Natural killer cell (primary cell): Measurements from ENCODE around the gene DERL3. TPM values are rescaled to one million over a fixed set of nuclear protein-coding genes. Genes with fewer than 3 reads are reported as not detected.

Experiments
- ATAC-seq, 3 donors: fragments of 150-1000 bp in 2 of 3; fragments of 200-7000 bp in 1 of 3; cut with Tn5 transposase; 1 replicate in 1 of 3; 2 replicates in 2 of 3; pipeline ENCODE4 v1.10.0; 2021; ENCODE audit warnings: mild to moderate bottlenecking in 2 of 3, moderate library complexity in 2 of 3
- DNase-seq, 2 donors: peaks; one replicate each; pipeline versions ENCODE4 v3.0.0 to v3.0.0-alpha.2; 2013 to 2021; ENCODE audit warnings: mixed read lengths in 1 of 2
- H3K27ac ChIP-seq: one replicate; pipeline ENCODE4 v1.5.1; 2013; ENCODE audit warnings: mild to moderate bottlenecking, low read length
- H3K27me3 ChIP-seq: one replicate; pipeline ENCODE4 v1.6.1; 2013; ENCODE audit warnings: low read length; ENCODE audit not compliant: control insufficient read depth, insufficient read depth
- H3K36me3 ChIP-seq: one replicate; pipeline ENCODE4 v1.6.1; 2013; ENCODE audit warnings: low read length; ENCODE audit not compliant: control insufficient read depth, insufficient read depth
- H3K4me1 ChIP-seq: one replicate; pipeline ENCODE4 v1.6.1; 2013; ENCODE audit warnings: low read length; ENCODE audit not compliant: control insufficient read depth, insufficient read depth
- H3K4me3 ChIP-seq: one replicate; pipeline ENCODE4 v1.5.1; 2013; ENCODE audit warnings: low read length
- H3K9me3 ChIP-seq: one replicate; pipeline ENCODE4 v1.6.1; 2013; ENCODE audit warnings: low read length; ENCODE audit not compliant: control insufficient read depth, insufficient read depth
- H3K27ac Mint-ChIP-seq, 2 donors: one replicate each; pipeline ENCODE4 v1.8.0; 2022; ENCODE audit warnings: mild to moderate bottlenecking in 2 of 2, mixed read lengths in 2 of 2, moderate library complexity in 1 of 2
- H3K27me3 Mint-ChIP-seq, 2 donors: one replicate each; pipeline ENCODE4 v1.8.0; 2022; ENCODE audit warnings: low read depth in 2 of 2, mixed read lengths in 2 of 2
- H3K36me3 Mint-ChIP-seq: one replicate; pipeline ENCODE4 v1.8.0; 2022; ENCODE audit warnings: mixed read lengths
- H3K4me1 Mint-ChIP-seq, 2 donors: one replicate each; pipeline ENCODE4 v1.8.0; 2022; ENCODE audit warnings: mixed read lengths in 2 of 2
- H3K4me3 Mint-ChIP-seq: one replicate; pipeline ENCODE4 v1.8.0; 2022; ENCODE audit warnings: mild to moderate bottlenecking, moderate library complexity, mixed read lengths
- H3K9me3 Mint-ChIP-seq, 2 donors: one replicate each; pipeline ENCODE4 v1.8.0; 2022; ENCODE audit warnings: mixed read lengths in 2 of 2
- WGBS: methylation state at CpG from one replicate; pipeline ENCODE4 v1.1.7; 2013; ENCODE audit warnings: missing lambda C conversion rate; ENCODE audit not compliant: insufficient coverage; 5-methylcytosine and 5-hydroxymethylcytosine counted together
- intact Hi-C: fragments of 100-400 bp; cut with micrococcal nuclease; formaldehyde crosslinking; loops from one replicate; pipeline ENCODE4 v1.14.2; 2022
- total RNA-seq, 4 donors: library from RNA; stranded (reverse); fragments of 120-200 nt in 1 of 4; gene quantifications; one replicate each; pipeline versions ENCODE4 v1.2.3 to v1.2.4, GENCODE V29; 2013 to 2022
- TF ChIP-seq, protein P1 (sequence below): fragments of 200-600 bp; IDR thresholded peaks from one replicate; pipeline ENCODE4 v1.8.0; 2022; ENCODE audit warnings: antibody characterized with exemption

DERL3 gene
- total RNA-seq, 3 donors from 2014 or later (not counting 1 experiment from before 2014, with no cell fraction given): 0.88 to 24.5 (median 1.3) TPM

GRCh38 chr22:23847991-23848864 is 9.4 kb upstream of the DERL3 start:
- Mint-ChIP-seq H3K9me3 (no peaks in the 10 kb centered on the region), H3K36me3 (no peaks in the 10 kb centered on the region), H3K27me3 (no peaks in the 10 kb centered on the region), H3K4me3 (no peak overlapping the region), H3K4me1 (peaks cover 0 to 8% of the 10 kb centered on the region in 2 donors), H3K27ac (no peak overlapping the region)
- TF ChIP-seq, protein P1, sequence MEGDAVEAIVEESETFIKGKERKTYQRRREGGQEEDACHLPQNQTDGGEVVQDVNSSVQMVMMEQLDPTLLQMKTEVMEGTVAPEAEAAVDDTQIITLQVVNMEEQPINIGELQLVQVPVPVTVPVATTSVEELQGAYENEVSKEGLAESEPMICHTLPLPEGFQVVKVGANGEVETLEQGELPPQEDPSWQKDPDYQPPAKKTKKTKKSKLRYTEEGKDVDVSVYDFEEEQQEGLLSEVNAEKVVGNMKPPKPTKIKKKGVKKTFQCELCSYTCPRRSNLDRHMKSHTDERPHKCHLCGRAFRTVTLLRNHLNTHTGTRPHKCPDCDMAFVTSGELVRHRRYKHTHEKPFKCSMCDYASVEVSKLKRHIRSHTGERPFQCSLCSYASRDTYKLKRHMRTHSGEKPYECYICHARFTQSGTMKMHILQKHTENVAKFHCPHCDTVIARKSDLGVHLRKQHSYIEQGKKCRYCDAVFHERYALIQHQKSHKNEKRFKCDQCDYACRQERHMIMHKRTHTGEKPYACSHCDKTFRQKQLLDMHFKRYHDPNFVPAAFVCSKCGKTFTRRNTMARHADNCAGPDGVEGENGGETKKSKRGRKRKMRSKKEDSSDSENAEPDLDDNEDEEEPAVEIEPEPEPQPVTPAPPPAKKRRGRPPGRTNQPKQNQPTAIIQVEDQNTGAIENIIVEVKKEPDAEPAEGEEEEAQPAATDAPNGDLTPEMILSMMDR: no peak
- H3K4me3 ChIP-seq: no peak overlapping the region
- no peak for ATAC-seq
- no peaks in the 10 kb centered on the region for H3K9me3 ChIP-seq
- no peak overlapping the region for H3K27ac ChIP-seq
- whole genome bisulfite sequencing: 72% methylated on average over 24 of the region's 24 CpGs
- no peaks in the 10 kb centered on the region for H3K36me3 ChIP-seq
- no peaks in the 10 kb centered on the region for H3K27me3 ChIP-seq
- intact Hi-C loops: loop anchor here (5.0 kb wide), 3 partner anchors 81 to 306 kb away; partner anchors contain the start of gene CHCHD10
- peaks cover 47% of the 10 kb centered on the region for H3K4me1 ChIP-seq
- DNase-seq: no peak

DNA sequence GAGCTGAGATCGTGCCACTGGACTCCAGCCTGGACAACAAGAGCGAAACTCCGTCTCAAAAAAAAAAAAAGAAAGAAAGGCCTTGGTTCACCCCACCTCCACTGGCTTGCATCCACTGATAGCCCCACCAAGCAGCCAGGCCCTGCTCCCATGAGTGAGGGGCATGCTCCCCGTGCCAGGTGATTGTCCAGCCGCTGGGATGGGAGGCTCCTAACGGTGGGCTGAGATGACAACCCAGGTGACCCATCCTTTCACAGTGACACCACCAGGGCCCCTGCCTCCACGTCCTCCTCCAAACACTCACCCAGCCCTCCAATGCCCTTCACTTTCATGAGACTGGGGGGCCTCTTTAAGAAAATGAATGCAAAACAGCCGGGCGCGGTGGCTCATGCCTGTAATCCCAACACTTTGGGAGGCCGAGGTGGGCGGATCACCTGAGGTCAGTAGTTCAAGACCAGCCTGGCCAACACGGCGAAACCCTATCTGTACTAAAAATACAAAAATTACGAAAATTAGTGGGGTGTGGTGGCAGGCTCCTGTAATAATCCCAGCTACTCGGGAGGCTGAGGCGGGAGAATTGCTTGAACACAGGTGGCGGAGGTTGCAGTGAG is 8.6 kb upstream of the DERL3 start:
- TF ChIP-seq, protein P1: no peak
- peaks cover 0 to 8% of the 10 kb centered on the region in 2 donors for H3K4me1 Mint-ChIP-seq
- no peaks in the 10 kb centered on the region for H3K9me3 ChIP-seq
- no peaks in the 10 kb centered on the region for H3K36me3 Mint-ChIP-seq
- intact Hi-C loops: loop anchor here (5.0 kb wide), 3 partner anchors 80 to 305 kb away; partner anchors contain the start of gene CHCHD10
- no peak overlapping the region for H3K4me3 ChIP-seq
- no peaks in the 10 kb centered on the region for H3K27me3 ChIP-seq
- DNase-seq (no peak), ATAC-seq (no peak)
- no peak overlapping the region for H3K27ac Mint-ChIP-seq
- no peaks in the 10 kb centered on the region for H3K27me3 Mint-ChIP-seq
- H3K27ac ChIP-seq: no peak overlapping the region
- no peaks in the 10 kb centered on the region for H3K36me3 ChIP-seq
- H3K9me3 Mint-ChIP-seq: no peaks in the 10 kb centered on the region
- peaks cover 50% of the 10 kb centered on the region for H3K4me1 ChIP-seq
- H3K4me3 Mint-ChIP-seq: no peak overlapping the region
- WGBS: 89% methylated on average over 18 of the region's 18 CpGs

- intact Hi-C loops: loop anchor here (5.0 kb wide), 3 partner anchors 79 to 304 kb away; partner anchors contain the start of gene CHCHD10
- H3K4me3 ChIP-seq: no peak overlapping the region
- no peaks in the 10 kb centered on the region for H3K36me3 Mint-ChIP-seq
- H3K27me3 Mint-ChIP-seq: no peaks in the 10 kb centered on the region
- H3K27ac ChIP-seq: no peak overlapping the region
- H3K36me3 ChIP-seq: no peaks in the 10 kb centered on the region
- 88% methylated on average over 6 of the region's 7 CpGs for WGBS
- no peaks in the 10 kb centered on the region for H3K9me3 Mint-ChIP-seq
- no peak overlapping the region for H3K27ac Mint-ChIP-seq
- no peaks in the 10 kb centered on the region for H3K27me3 ChIP-seq
- DNase-seq: no peak
- H3K9me3 ChIP-seq: no peaks in the 10 kb centered on the region
- no peak for ATAC-seq
- TF ChIP-seq, protein P1: no peak
- H3K4me1 ChIP-seq: peaks cover 50% of the 10 kb centered on the region
- peaks cover 0 to 13% of the 10 kb centered on the region in 2 donors for H3K4me1 Mint-ChIP-seq
- H3K4me3 Mint-ChIP-seq: no peak overlapping the region
Measured at GRCh38 chr22:23846081-23846469, 7.3 kb upstream of the DERL3 start.
